WERI-Rb-1 (cell line): ENCODE measurements around the gene KLRC2.
A peak's percentile ranks its signal among the peaks of the same experiment; 100 is the strongest.
"Not testable (repeated sequence)": the region's sequence is repeated elsewhere in the genome, so short reads cannot be mapped to it uniquely, and the experiment has no call there.

Source experiments
- DNase-seq: peaks from one replicate; pipeline ENCODE4 v3.0.0-alpha.2; 2020
- H3K27ac ChIP-seq: fragments of 250-450 bp; sonication (Bioruptor Pico); 2 replicates; pipeline ENCODE4 v1.5.1; 2020; ENCODE audit warnings: mild to moderate bottlenecking, moderate library complexity
- H3K27me3 ChIP-seq: fragments of 250-450 bp; sonication (Bioruptor Pico); 2 replicates; pipeline ENCODE4 v1.5.1; 2021; ENCODE audit warnings: mild to moderate bottlenecking, low read depth, moderate library complexity; ENCODE audit not compliant: insufficient read depth, severe bottlenecking
- H3K36me3 ChIP-seq: fragments of 250-450 bp; sonication (Bioruptor Pico); 2 replicates; pipeline ENCODE4 v1.5.1; 2020; ENCODE audit warnings: mild to moderate bottlenecking, moderate library complexity
- H3K4me3 ChIP-seq: 2 replicates; pipeline ENCODE4 v1.5.1; 2011; ENCODE audit warnings: low read depth, mild to moderate bottlenecking, control low read depth, low read length
- H3K9me3 ChIP-seq: fragments of 250-450 bp; sonication (Bioruptor Pico); 2 replicates; pipeline ENCODE4 v1.5.1; 2021; ENCODE audit warnings: mild to moderate bottlenecking, moderate library complexity; ENCODE audit not compliant: severe bottlenecking
- TF ChIP-seq, protein P1 (sequence below): IDR thresholded peaks from 2 replicates; pipeline ENCODE4 v1.5.1; 2011; ENCODE audit warnings: low read depth, mild to moderate bottlenecking, control low read depth, inconsistent platforms, low read length

Gene KLRC2

DNA sequence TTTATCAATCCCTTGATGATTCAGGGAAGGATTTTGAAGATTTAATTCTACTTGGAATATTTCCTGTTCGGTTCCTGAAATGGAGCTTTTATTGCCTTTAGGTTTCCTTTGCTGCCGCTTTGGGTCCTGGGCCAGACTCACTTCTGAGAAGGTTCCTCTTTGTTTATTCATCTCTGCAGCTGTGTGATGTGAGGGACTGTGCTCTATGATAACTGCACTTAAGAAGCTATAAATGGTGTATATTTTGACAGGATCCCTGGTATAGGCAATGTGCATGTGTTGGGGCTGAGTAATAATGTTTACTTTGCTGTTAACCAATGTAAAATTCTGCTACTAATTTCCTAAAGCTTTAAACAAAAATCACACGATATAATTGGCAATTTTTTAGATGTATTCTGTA, at the start of gene KLRC2:
Gene KLRC2 (minus strand): TSS at position 195 of the 400 bp plus-strand sequence. CDS start 24 bp downstream, at position 171.
- not testable (repeated sequence) for DNase-seq

DNA sequence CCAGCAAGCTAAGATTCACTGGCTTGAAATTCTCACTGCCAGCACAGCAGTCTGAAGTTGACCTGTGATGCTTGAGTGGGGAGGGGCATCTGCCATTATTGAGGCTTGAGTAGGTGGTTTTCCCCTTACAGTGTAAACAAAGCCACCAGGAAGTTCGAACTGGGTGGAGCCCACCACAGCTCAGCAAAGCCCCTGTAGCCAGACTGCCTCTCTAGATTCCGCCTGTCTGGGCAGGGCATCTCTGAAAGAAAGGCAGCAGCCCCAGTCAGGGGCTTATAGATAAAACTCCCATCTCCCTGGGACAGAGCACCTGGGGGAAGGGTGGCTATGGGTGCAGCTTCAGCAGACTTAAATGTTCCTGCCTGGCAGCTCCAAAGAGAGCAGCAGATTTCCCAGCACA, 46.1 kb upstream of the KLRC2 start:
- not testable (repeated sequence) for H3K4me3 ChIP-seq, H3K36me3 ChIP-seq, H3K27ac ChIP-seq, H3K27me3 ChIP-seq, DNase-seq, H3K9me3 ChIP-seq

More for the DNA sequence above, at the start of gene KLRC2:
- H3K27ac ChIP-seq, H3K36me3 ChIP-seq, H3K27me3 ChIP-seq, H3K4me3 ChIP-seq, H3K9me3 ChIP-seq: not testable (repeated sequence)

DNA sequence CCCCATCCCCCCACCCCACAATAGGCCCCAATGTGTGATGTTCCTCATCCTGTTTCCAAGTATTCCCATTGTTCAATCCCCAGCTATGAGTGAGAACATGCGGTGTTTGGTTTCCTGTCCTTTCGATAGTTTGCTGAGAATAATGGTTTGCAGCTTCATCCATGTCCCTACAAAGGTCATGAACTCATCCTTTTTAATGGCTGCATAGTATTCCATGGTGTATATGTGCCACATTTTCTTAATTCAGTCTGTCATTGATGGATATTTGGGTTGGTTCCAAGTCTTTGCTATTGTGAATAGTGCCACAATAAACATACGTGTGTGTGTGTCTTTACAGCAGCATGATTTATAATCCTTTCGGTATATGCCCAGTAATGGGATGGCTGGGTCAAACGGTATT, 37.0 kb upstream of the KLRC2 start:
- not testable (repeated sequence) for H3K4me3 ChIP-seq, H3K36me3 ChIP-seq, H3K27ac ChIP-seq

GRCh38 chr12:10469701-10470100, 33.9 kb upstream of the KLRC2 start:
- no peak for DNase-seq
- H3K27ac ChIP-seq = no peak overlapping the region
- no peaks in the 10 kb centered on the region for H3K27me3 ChIP-seq
- H3K36me3 ChIP-seq = no peaks in the 10 kb centered on the region
- no peak overlapping the region for H3K4me3 ChIP-seq
- peaks cover 8% of the 10 kb centered on the region for H3K9me3 ChIP-seq
- TF ChIP-seq, protein P1, sequence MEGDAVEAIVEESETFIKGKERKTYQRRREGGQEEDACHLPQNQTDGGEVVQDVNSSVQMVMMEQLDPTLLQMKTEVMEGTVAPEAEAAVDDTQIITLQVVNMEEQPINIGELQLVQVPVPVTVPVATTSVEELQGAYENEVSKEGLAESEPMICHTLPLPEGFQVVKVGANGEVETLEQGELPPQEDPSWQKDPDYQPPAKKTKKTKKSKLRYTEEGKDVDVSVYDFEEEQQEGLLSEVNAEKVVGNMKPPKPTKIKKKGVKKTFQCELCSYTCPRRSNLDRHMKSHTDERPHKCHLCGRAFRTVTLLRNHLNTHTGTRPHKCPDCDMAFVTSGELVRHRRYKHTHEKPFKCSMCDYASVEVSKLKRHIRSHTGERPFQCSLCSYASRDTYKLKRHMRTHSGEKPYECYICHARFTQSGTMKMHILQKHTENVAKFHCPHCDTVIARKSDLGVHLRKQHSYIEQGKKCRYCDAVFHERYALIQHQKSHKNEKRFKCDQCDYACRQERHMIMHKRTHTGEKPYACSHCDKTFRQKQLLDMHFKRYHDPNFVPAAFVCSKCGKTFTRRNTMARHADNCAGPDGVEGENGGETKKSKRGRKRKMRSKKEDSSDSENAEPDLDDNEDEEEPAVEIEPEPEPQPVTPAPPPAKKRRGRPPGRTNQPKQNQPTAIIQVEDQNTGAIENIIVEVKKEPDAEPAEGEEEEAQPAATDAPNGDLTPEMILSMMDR = no peak

More for the DNA sequence above, 37.0 kb upstream of the KLRC2 start:
- not testable (repeated sequence) for H3K27me3 ChIP-seq, H3K9me3 ChIP-seq, DNase-seq

DNA sequence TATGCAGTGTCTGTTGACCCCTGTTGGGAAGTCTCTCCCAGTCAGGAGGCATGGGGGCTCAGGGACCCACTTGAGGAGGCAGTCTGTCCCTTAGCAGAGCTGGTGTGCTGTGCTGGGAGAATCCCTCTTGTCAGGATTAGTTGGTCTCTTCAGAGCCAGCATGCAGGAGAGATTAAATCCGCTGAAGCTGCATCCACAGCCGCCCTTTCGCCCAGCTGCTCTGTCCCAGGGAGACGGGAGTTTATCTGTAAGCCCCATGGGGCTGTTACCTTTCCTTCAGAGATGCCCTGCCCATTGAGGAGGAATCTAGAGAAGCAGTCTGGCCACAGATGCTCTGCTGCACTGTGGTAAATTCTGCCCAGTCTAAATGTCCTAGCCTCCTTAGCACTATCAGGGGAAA, 30.5 kb upstream of the KLRC2 start:
- TF ChIP-seq, protein P1 = no peak
- peak; percentile 87 for DNase-seq
- H3K9me3 ChIP-seq = peaks cover 8% of the 10 kb centered on the region
- H3K27ac ChIP-seq = peak overlapping the region; percentile 60
- no peak overlapping the region; the same call in 1 of the 2 replicates for H3K4me3 ChIP-seq
- no peaks in the 10 kb centered on the region for H3K36me3 ChIP-seq
- H3K27me3 ChIP-seq = no peaks in the 10 kb centered on the region

DNA sequence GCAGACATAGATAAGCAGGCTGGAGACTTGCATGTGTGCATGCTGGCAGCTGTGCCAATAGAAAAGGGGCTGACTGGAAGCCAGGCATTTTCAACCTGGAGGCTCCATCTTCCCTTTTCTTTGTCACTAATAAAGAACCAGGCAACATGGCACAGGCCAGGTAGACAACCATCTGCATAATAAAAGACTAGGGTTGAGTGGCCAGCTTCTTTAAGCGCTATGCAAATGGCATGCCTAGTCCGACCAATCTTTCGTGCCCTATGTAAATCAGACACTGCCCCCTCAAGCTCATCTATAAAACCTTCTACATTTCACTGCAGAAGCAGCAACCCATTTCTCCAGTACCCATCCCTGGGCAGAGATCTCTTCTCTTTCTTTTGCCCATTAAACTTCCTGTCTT, 21.9 kb upstream of the KLRC2 start:
- peaks cover 9% of the 10 kb centered on the region for H3K9me3 ChIP-seq
- no peak overlapping the region for H3K4me3 ChIP-seq
- no peak overlapping the region for H3K27ac ChIP-seq
- no peaks in the 10 kb centered on the region for H3K27me3 ChIP-seq
- TF ChIP-seq, protein P1 = no peak
- no peaks in the 10 kb centered on the region for H3K36me3 ChIP-seq
- no peak for DNase-seq

DNA sequence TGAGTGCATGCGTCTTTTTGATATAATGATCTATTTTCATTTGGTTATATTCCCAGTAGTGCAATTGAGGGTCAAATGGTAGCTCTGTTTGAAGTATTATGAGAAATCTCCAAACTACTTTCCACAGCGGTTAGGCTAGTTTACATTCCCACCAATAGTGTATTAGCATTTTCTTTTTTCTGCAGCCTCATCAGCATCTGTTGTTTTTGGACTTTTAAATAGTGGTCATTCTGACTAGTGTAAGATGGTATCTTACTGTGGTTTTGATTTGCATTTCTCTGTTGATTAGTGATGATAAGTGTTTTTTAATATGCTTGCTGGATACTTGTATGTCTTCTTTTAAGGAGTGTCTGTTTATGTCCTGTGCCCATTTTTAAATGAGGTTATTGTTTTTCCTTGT, 21.0 kb upstream of the KLRC2 start:
- DNase-seq = no peak
- no peaks in the 10 kb centered on the region for H3K27me3 ChIP-seq
- no peak overlapping the region for H3K27ac ChIP-seq
- no peaks in the 10 kb centered on the region for H3K36me3 ChIP-seq
- TF ChIP-seq, protein P1 = no peak
- peaks cover 9% of the 10 kb centered on the region for H3K9me3 ChIP-seq
- no peak overlapping the region for H3K4me3 ChIP-seq
